Measurements from ENCODE around the gene MAPK10. TPM values are rescaled to one million over a fixed set of nuclear protein-coding genes. Genes with fewer than 3 reads are reported as not detected.
"Not testable (repeated sequence)": the region's sequence is repeated elsewhere in the genome, so short reads cannot be mapped to it uniquely, and the experiment has no call there.

The MAPK10 gene
- total RNA-seq, 2 experiments from 2014 or later = not detected

DNA sequence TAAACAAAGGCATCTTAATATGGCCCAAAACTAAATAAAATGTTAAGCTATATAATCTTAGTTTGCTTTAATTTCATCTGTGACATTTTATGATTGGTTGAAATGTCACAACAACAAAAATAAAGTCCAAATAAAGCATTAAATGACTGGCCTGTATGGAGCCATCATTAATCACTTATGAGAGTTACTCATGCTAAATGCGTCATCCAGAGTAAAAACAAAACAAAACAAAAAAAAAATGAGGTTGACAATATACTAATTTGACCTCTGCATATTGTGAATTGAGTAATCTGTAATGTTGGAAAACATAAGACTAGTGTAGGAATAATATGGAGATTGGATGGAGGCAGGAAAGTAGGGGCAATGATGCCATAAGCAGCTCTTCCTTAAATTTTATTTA is 139.7 kb downstream of the MAPK10 start:
- CTCF ChIA-PET = no interaction called here
- POLR2A ChIA-PET = no interaction called here

DNA sequence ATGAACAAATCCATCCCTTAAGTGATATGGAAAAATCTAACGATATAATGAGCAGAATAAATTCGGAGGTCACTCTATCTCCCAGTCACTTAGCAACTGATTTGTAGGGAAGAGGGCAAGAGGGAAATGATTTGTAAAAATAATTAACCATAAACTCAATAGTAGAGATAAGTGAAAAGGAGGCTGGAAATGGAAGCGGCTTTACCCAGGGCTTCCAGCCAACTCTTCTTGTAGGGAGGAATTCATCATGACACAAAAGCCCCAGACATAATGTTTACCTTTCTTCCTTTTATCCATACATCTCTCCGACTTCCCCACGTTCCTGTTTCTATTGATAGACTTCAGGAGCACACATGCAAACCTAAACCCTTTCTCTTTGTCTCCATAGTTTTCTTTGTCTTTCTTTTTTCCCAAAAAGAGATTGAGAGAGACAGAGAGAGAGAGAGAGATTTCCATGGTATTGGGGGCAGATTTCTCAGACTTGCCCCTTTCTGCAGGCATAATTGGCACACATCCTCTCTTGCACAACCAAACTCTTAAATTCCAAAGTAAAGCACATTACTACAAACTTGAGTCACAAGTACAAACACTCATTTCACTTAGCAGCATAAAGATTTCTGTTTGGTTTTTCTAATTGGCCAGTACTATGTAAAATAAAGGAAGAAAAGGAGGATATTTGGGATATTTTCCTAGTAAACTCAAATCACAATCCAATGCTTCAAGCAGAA is 140.9 kb downstream of the MAPK10 start:
- CTCF ChIA-PET = no interaction called here
- POLR2A ChIA-PET = no interaction called here

GRCh38 chr4:86203176-86203575 is 156.7 kb downstream of the MAPK10 start:
- ChIA-PET CTCF (no interaction called here), POLR2A (no interaction called here)

DNA sequence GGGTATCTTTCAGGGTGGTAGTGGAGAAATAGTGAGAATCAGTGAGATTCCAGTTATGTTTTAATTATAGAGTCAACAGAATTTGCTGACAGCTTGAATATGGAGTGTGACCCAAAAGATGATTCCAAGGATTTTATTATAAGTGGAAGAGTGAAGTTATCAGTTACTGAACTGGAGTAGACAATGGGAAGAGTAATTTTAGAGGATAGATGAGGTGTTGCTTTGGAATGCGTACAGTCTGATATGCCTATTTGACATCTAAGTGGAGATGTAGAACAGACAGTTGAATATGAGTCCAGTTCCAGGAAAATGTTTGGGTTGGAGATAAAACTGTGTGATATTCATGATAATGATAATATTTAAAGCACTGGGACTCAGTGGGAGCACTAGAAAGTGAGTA is 174.2 kb downstream of the MAPK10 start:
- ChIA-PET POLR2A (no interaction called here), CTCF (no interaction called here)

- POLR2A ChIA-PET = no interaction called here
- CTCF ChIA-PET = no interaction called here
These were observed 175.0 kb downstream of the MAPK10 start for GRCh38 chr4:86184901-86185285.

DNA sequence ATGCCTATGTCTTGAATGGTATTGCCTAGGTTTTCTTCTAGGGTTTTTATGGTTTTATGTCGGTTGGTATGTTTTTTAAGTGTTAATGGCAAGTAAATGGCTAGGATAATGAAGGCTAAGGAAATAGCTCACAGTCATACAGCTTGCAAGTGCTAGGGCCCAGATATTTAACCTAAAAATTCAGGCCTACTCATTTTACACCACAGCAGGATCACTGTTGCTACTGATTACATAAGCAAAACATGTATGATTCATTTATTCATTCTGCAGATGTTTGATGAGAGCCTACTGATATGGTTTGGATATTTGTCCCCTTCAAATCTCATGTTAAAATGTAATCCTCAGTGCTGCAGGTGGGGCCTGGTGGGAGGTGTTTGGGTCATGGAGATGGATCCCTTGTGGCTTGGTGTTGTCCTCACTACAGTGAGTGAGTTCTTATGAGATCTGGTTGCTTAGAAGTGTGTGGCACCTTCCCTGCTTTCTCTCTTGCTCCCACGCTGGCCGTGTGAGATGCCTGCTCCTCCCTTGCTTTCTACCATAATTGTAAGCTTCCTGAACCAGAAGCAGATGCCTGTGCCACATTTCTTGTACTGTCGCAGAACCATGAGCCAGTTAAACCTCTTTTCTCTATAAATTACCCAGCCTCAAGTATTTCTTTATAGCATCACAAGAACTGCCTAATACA is 175.5 kb downstream of the MAPK10 start:
- ChIA-PET POLR2A (no interaction called here), CTCF (no interaction called here)

DNA sequence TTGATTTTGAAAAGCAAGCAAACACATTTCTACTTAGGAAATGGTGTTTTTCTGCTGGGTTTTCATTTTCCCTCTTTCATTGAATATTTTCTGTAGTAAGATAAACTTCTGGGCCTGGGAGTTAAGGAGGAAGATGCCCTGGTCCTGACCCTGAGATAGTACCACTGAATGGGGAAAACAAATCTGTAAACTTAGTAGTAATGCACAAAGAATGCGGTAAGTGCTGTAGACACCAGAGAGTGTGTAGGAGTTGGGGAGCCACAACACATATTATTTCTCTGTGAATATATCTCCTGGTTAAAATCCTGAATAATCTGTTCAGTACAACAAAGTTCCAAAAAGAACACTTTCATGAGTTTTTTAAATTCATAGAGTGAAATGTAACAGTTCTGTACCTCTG is 178.3 kb downstream of the MAPK10 start:
- CTCF ChIA-PET = no interaction called here
- POLR2A ChIA-PET = no interaction called here

DNA sequence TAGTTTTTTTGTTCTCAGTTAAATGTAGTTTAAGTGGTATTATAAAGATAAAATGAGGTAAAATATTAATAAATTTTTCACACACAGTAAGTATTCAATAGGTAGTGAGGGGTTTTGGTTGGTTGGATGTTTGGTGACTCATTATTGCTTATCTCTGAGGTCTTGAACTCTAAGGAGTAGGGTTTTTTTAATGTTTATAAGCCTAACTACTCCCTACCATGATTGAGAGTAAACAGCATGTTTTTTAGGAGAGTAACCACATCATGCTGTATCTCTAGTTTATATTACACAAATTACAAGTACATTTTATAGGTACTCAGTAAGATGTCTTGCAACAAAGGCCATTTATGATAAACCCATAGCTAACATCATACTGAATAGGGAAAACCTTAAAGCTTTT is 181.6 kb downstream of the MAPK10 start:
- POLR2A ChIA-PET = no interaction called here
- CTCF ChIA-PET = no interaction called here

- ChIA-PET POLR2A (no interaction called here), CTCF (no interaction called here)
These were observed 185.3 kb downstream of the MAPK10 start for GRCh38 chr4:86174506-86174905.

DNA sequence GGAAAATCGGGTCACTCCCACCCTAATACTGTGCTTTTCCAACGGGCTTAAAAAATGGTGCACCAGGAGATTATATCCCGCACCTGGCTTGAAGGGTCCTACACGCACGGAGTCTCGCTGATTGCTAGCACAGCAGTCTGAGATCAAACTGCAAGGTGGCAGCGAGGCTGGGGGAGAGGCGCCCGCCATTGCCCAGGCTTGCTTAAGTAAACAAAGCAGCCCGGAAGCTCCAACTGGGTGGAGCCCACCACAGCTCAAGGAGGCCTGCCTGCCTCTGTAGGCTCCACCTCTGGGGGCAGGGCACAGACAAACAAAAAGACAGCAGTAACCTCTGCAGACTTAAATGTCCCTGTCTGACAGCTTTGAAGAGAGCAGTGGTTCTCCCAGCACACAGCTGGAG is 191.5 kb downstream of the MAPK10 start:
- CTCF ChIA-PET, POLR2A ChIA-PET: not testable (repeated sequence)

DNA sequence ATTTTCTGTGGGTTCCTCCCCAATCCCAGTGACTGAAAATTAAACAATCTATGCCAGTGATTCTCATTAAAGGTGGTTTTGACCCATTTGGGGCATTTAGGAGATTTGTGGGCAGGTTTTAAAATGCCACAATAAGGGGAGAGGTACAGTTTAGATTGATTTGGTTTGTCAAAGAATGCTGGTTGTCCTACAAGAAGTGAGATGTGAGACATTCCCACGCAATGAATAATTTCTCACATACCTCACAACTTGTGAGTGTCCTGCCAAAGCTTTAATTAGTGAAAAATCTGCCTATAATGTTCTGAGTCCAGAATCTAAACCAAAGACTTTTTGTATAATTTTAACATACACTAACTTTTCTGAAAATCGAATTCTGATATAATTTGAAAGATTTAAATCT is 199.4 kb downstream of the MAPK10 start:
- POLR2A ChIA-PET = no interaction called here
- CTCF ChIA-PET = no interaction called here

DNA sequence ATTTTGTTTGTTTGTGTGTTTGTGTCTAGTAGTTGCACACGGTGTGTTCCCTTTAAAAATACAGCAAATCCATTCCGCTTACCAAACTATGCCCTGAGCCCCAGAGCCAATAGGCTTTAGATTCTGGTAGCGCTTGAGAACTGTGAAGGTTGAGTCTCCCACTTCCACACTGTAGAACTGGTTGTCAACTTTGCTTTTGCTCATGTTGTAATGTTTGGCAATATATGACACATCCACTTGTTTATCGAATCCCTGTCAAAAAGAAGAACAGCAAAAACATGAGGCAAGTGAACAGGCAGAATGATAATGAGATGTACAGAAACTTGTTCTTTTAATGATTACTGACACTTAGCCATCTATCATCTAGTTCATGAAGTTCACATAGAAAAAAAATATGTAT is 200.6 kb downstream of the MAPK10 start:
- ChIA-PET POLR2A (no interaction called here), CTCF (no interaction called here)

- ChIA-PET CTCF (no interaction called here), POLR2A (no interaction called here)
These were observed 203.3 kb downstream of the MAPK10 start for GRCh38 chr4:86156531-86156930.

GRCh38 chr4:86155766-86156165 is 204.1 kb downstream of the MAPK10 start:
- POLR2A ChIA-PET = no interaction called here
- CTCF ChIA-PET = no interaction called here

- POLR2A ChIA-PET = no interaction called here
- CTCF ChIA-PET = no interaction called here
These were observed 207.4 kb downstream of the MAPK10 start for GRCh38 chr4:86152454-86152853.

- POLR2A ChIA-PET = no interaction called here
- CTCF ChIA-PET = no interaction called here
These were observed 208.7 kb downstream of the MAPK10 start for GRCh38 chr4:86151196-86151595.

DNA sequence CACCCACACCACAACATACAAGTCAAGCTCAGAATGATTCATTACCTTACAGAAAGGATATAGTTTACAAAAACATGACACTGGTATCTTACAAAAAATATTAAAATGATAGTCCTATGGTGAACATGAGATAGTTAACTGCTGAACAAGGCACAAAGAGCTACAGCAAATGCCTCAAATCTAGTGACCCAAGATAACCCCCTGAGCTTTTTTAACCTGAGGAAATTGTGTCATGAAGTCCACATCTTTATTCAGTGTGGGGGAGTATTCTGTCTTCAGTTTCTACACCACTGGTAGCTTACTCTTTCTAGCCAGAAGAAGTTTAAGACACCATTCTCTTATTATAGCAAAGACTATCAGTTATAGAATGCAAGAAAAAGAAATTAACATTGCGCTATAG is 218.7 kb downstream of the MAPK10 start:
- POLR2A ChIA-PET = no interaction called here
- CTCF ChIA-PET = no interaction called here

- POLR2A ChIA-PET = no interaction called here
- CTCF ChIA-PET = no interaction called here
These were observed 227.4 kb downstream of the MAPK10 start for GRCh38 chr4:86132468-86132867.

GRCh38 chr4:86131456-86131855 is 228.4 kb downstream of the MAPK10 start:
- ChIA-PET CTCF (no interaction called here), POLR2A (no interaction called here)

DNA sequence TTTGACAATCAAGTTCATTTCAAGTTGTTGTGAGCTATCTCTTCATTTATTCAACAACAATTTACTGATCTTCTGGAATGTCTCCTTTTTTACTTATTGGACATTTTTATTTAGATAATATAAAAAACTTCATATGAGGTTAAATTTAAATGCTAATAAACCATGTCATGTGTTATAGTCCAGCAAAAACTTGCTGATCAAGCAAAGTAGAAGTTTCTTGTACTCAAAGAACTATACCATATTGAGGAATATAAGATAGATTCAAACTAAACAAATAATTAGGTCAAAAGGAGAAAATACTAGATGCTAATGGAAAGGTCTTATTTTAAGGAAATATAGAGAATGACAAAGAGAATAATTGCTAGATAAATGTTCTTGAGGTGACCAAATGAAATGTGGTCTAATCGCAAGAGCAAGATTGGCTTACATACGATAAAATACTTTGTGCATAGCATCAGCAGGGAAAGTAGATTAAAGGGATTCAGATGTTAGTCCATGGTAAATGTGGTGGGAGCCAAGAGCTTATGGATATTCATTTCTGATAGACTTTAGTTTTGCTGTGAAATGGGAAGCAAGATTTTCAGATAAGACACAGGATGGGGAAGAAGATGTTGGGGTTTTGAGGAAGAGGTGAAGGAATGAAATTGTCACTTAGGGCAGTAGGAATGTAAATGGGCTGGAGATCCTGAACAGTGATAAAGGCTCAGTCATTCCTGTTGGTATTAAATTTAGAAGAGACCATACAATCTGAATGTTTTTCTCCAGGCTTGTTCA is 229.5 kb downstream of the MAPK10 start:
- POLR2A ChIA-PET = no interaction called here
- CTCF ChIA-PET = interaction anchor here (0.6 kb wide), 1 partner anchor 198 kb away, joined by 4 read pairs; no protein-coding TSS in a partner anchor

DNA sequence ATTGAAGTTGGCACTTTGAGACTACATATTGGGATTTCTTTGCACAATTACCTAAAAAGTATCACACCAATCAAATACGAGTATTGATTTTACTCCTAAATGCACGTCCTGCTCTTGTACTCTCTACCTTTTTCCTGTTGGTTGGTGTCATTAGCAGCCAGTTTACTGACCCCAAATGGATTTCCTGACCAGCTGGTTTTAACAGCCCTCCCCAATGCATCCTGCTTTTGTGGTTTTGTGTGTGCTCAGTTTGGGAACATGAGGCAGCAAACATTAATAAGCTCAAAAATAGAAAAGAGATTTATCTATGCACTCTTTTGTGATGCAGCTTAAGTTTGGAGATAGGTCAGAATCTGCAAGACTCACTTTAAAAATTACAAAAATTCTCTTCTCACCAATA is 230.3 kb downstream of the MAPK10 start:
- POLR2A ChIA-PET = no interaction called here
- CTCF ChIA-PET = interaction anchor here (0.6 kb wide), 1 partner anchor 197 kb away, joined by 4 read pairs; no protein-coding TSS in a partner anchor

Data from activated CD8-positive, alpha-beta memory T cell treated with anti-CD3 and anti-CD28 coated beads for 36 hours (primary cell).